Bronchial epithelial cell (primary cell): ENCODE measurements around the gene AP4M1. TPM values are rescaled to one million over a fixed set of nuclear protein-coding genes. Genes with fewer than 3 reads are reported as not detected.
"Not testable (repeated sequence)": the region's sequence is repeated elsewhere in the genome, so short reads cannot be mapped to it uniquely, and the experiment has no call there.

Source experiments
- DNase-seq: peaks from one replicate; pipeline ENCODE4 v3.0.0-alpha.2; 2010; ENCODE audit warnings: low read depth
- FAIRE-seq: peaks from 2 replicates; lab custom pipeline; 2011; peaks lifted over from hg19 to GRCh38; lab: Jason Lieb, UNC
- H3K27me3 ChIP-seq: 2 replicates; pipeline ENCODE4 v1.5.1; 2011; ENCODE audit warnings: low read length; ENCODE audit not compliant: control insufficient read depth, insufficient read depth
- H3K36me3 ChIP-seq: 2 replicates; pipeline ENCODE4 v1.5.1; 2011; ENCODE audit warnings: low read length; ENCODE audit not compliant: control insufficient read depth, insufficient read depth
- H3K4me3 ChIP-seq: 2 replicates; pipeline ENCODE4 v1.5.1; 2011; ENCODE audit warnings: mild to moderate bottlenecking, low read depth, low read length, control low read depth
- CTCF ChIP-seq: IDR thresholded peaks from 2 replicates; pipeline ENCODE4 v1.5.1; 2011; ENCODE audit warnings: mild to moderate bottlenecking, moderate library complexity, low read length, control low read depth, inconsistent platforms; ENCODE audit not compliant: insufficient read depth, severe bottlenecking
- total RNA-seq: library from RNA; depleted of rRNA; stranded (reverse); fragments of >200 nt; gene quantifications from 2 replicates; pipeline ENCODE4 v1.2.1, GENCODE V29; 2014

The AP4M1 gene
- total RNA-seq, 1 donor from 2014 or later, result 22.6 TPM

GRCh38 chr7:100126239-100126930 lies 24.9 kb downstream of the AP4M1 start:
- H3K36me3 ChIP-seq, result no peaks in the 10 kb centered on the region
- no peaks in the 10 kb centered on the region for H3K27me3 ChIP-seq
- FAIRE-seq (no peak), DNase-seq (no peak)
- no peak for TF ChIP-seq CTCF
- H3K4me3 ChIP-seq, result peak overlapping the region; percentile 93

GRCh38 chr7:100126931-100127865 lies 25.8 kb downstream of the AP4M1 start, which contains the start of gene MBLAC1:
MBLAC1 (plus strand) TSS chr7:100126967; CDS start chr7:100127396, 429 bp downstream.
- FAIRE-seq (no peak), DNase-seq (peak; percentile 64)
- H3K4me3 ChIP-seq, result peak within 1 kb of the TSS; percentile 93
- no peak for TF ChIP-seq CTCF
- H3K27me3 ChIP-seq, result no peaks in the 10 kb centered on the region
- no peaks in the 10 kb centered on the region for H3K36me3 ChIP-seq

GRCh38 chr7:100127866-100128636 lies 26.6 kb downstream of the AP4M1 start:
- Histone ChIP-seq H3K4me3 (peak overlapping the region; percentile 93), H3K27me3 (no peaks in the 10 kb centered on the region), H3K36me3 (no peaks in the 10 kb centered on the region)
- FAIRE-seq (no peak), DNase-seq (no peak)
- TF ChIP-seq CTCF, result no peak

GRCh38 chr7:100128637-100128963 lies 27.2 kb downstream of the AP4M1 start:
- Histone ChIP-seq H3K36me3 (no peaks in the 10 kb centered on the region), H3K27me3 (no peaks in the 10 kb centered on the region), H3K4me3 (no peak overlapping the region)
- no peak for DNase-seq
- no peak for TF ChIP-seq CTCF
- FAIRE-seq, result no peak

- not testable (repeated sequence) for H3K27me3 ChIP-seq, H3K36me3 ChIP-seq, H3K4me3 ChIP-seq, FAIRE-seq
- peak; percentile 70 for DNase-seq
Observed at GRCh38 chr7:100130220-100130607, 28.8 kb downstream of the AP4M1 start.
